Testis (tissue), 3 donors: ENCODE data around the gene SSR1. TPM values are rescaled to one million over a fixed set of nuclear protein-coding genes. Genes with fewer than 3 reads are reported as not detected.
A peak's percentile ranks its signal among the peaks of the same experiment; 100 is the strongest.

Source experiments
- DNase-seq: peaks from one replicate; pipeline ENCODE4 v3.0.0-alpha.2; 2019
- H3K27ac ChIP-seq, 2 donors: fragments of 200-600 bp; sonication (generic); one replicate each; pipeline ENCODE4 v1.5.1; 2019
- H3K27me3 ChIP-seq: fragments of 200-600 bp; sonication (generic); one replicate; pipeline ENCODE4 v1.5.1; 2019
- H3K36me3 ChIP-seq: fragments of 200-600 bp; sonication (generic); one replicate; pipeline ENCODE4 v1.5.1; 2017; ENCODE audit warnings: low read depth; ENCODE audit errors: missing control alignments
- H3K4me1 ChIP-seq: fragments of 200-600 bp; sonication (generic); one replicate; pipeline ENCODE4 v1.5.1; 2019
- H3K4me3 ChIP-seq, 2 donors: fragments of 200-600 bp; sonication (generic); one replicate each; pipeline ENCODE4 v1.5.1; 2017 to 2019
- H3K9me3 ChIP-seq: fragments of 200-600 bp; sonication (generic); one replicate; pipeline ENCODE4 v1.5.1; 2017
- POLR2A ChIP-seq: fragments of 450-650 bp; IDR thresholded peaks from one replicate; pipeline ENCODE4 v1.6.1; 2017; ENCODE audit warnings: antibody characterized with exemption, mild to moderate bottlenecking, moderate library complexity
- WGBS, 2 donors: methylation state at CpG; one replicate each; pipeline ENCODE4 v1.1.5; 2018; 5-methylcytosine and 5-hydroxymethylcytosine counted together
- intact Hi-C: fragments of 100-400 bp; cut with DNase I; formaldehyde crosslinking; loops from one replicate; pipeline ENCODE4 v1.15.1; 2023; ENCODE audit warnings: low total_unique reads
- polyA plus RNA-seq: library from polyadenylated mRNA; stranded (reverse); fragments of 350-450 nt; fragmentation: Illumina TruSeq; extraction: RNeasy Lipid Tissue Mini Kit (QIAGEN cat#74804); gene quantifications from one replicate; pipeline ENCODE4 v1.2.3, GENCODE V29; 2014; ENCODE audit warnings: low read depth, low replicate concordance; ENCODE audit not compliant: insufficient read depth
- total RNA-seq, 2 donors: library from RNA; depleted of rRNA; stranded (reverse); fragments of >200 nt; gene quantifications; one replicate each; pipeline ENCODE4 v1.2.3, GENCODE V29; 2016
- TF ChIP-seq, protein P1 (sequence below), 3 experiments: fragments of 450-650 bp in 2 of 3; fragments of 200-600 bp in 1 of 3; sonication (generic) in 1 of 3; IDR thresholded peaks; one replicate each; pipeline ENCODE4 v1.5.1; 2016 to 2019; ENCODE audit warnings: antibody characterized with exemption in 3 of 3, mild to moderate bottlenecking in 2 of 3, moderate library complexity in 1 of 3

SSR1 gene
- total and polyA plus RNA-seq, 3 donors from 2014 or later, result 42.7 to 65.7 (median 62.5) TPM

- Histone ChIP-seq H3K27ac (peak overlapping the region in 1 of 2 donors; percentile 19), H3K4me3 (no peak overlapping the region), H3K4me1 (peaks cover 19% of the 10 kb centered on the region), H3K27me3 (no peaks in the 10 kb centered on the region), H3K9me3 (no peaks in the 10 kb centered on the region), H3K36me3 (no peaks in the 10 kb centered on the region)
- no peak for DNase-seq
- TF ChIP-seq, protein P1, sequence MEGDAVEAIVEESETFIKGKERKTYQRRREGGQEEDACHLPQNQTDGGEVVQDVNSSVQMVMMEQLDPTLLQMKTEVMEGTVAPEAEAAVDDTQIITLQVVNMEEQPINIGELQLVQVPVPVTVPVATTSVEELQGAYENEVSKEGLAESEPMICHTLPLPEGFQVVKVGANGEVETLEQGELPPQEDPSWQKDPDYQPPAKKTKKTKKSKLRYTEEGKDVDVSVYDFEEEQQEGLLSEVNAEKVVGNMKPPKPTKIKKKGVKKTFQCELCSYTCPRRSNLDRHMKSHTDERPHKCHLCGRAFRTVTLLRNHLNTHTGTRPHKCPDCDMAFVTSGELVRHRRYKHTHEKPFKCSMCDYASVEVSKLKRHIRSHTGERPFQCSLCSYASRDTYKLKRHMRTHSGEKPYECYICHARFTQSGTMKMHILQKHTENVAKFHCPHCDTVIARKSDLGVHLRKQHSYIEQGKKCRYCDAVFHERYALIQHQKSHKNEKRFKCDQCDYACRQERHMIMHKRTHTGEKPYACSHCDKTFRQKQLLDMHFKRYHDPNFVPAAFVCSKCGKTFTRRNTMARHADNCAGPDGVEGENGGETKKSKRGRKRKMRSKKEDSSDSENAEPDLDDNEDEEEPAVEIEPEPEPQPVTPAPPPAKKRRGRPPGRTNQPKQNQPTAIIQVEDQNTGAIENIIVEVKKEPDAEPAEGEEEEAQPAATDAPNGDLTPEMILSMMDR (IDR thresholded peaks at IDR 0.05), result no peak
- TF ChIP-seq POLR2A, result no peak
- WGBS, 2 donors, result 59 to 64% methylated on average over 9 of the region's 9 CpGs
- intact Hi-C loops, result no loop called here
These were observed 77.2 kb downstream of the SSR1 start for GRCh38 chr6:7235712-7236305.

- TF ChIP-seq, protein P1 (IDR thresholded peaks at IDR 0.05), result no peak
- no peak for TF ChIP-seq POLR2A
- no peak for DNase-seq
- Histone ChIP-seq H3K4me1 (peaks cover 15% of the 10 kb centered on the region), H3K4me3 (no peak overlapping the region), H3K36me3 (no peaks in the 10 kb centered on the region), H3K27me3 (no peaks in the 10 kb centered on the region), H3K9me3 (no peaks in the 10 kb centered on the region), H3K27ac (no peak overlapping the region)
- intact Hi-C loops, result no loop called here
- WGBS, 2 donors, result 92 to 96% methylated on average over 3 of the region's 3 CpGs
These were observed 78.5 kb downstream of the SSR1 start for GRCh38 chr6:7234547-7234946.

DNA sequence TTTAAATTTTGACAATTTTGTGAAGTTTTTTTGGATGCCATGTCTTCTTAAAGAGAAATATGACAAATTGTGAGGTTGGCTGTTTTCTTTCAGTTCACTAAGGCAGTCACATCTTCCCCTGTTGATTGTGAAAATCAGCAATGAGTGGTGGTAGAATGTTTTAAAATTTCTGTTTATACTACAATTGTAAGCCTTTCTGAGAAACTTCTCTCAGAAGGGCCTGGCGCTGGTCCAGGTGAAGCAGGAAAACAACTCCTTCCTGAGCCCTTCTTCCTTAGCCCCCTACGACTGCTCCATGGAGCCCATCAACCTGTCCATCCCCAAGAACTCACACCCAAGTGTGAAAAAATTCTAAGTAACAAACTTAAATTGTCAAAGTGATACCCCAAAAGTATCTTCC, 80.6 kb downstream of the SSR1 start:
- 79 to 84% methylated on average over 2 of the region's 2 CpGs for WGBS, 2 donors
- H3K36me3 ChIP-seq, result no peaks in the 10 kb centered on the region
- no peak overlapping the region for H3K4me3 ChIP-seq
- H3K27ac ChIP-seq, result no peak overlapping the region
- H3K4me1 ChIP-seq, result peaks cover 13% of the 10 kb centered on the region
- H3K9me3 ChIP-seq, result no peaks in the 10 kb centered on the region
- no peak for TF ChIP-seq POLR2A
- TF ChIP-seq, protein P1 (IDR thresholded peaks at IDR 0.05), result no peak
- no peaks in the 10 kb centered on the region for H3K27me3 ChIP-seq
- intact Hi-C loops, result no loop called here
- no peak for DNase-seq

GRCh38 chr6:7230956-7231713, 81.9 kb downstream of the SSR1 start:
- 64 to 81% methylated on average over 14 to 36 of the region's 37 CpGs for WGBS, 2 donors

More at GRCh38 chr6:7230956-7231713, 81.9 kb downstream of the SSR1 start:
- no peak for TF ChIP-seq POLR2A
- TF ChIP-seq, protein P1 (IDR thresholded peaks at IDR 0.05), result no peak
- no peak for DNase-seq
- Histone ChIP-seq H3K36me3 (no peaks in the 10 kb centered on the region), H3K4me1 (peaks cover 6% of the 10 kb centered on the region), H3K27ac (no peak overlapping the region), H3K9me3 (no peaks in the 10 kb centered on the region), H3K27me3 (no peaks in the 10 kb centered on the region), H3K4me3 (peak overlapping the region in 1 of 2 donors; percentile 9)
- intact Hi-C loops, result no loop called here
